Epithelial cell of proximal tubule (primary cell): ENCODE data around the gene FRMPD4. TPM values are rescaled to one million over a fixed set of nuclear protein-coding genes. Genes with fewer than 3 reads are reported as not detected.

Experiments used
- DNase-seq: peaks from one replicate; pipeline ENCODE4 v3.0.0-alpha.2; 2011; ENCODE audit warnings: low read depth
- H3K4me3 ChIP-seq: 2 replicates; pipeline ENCODE4 v1.5.1; 2011; ENCODE audit warnings: low read depth, mild to moderate bottlenecking, low read length
- total RNA-seq: library from RNA; depleted of rRNA; stranded (reverse); fragments of >200 nt; gene quantifications from 2 replicates; pipeline ENCODE4 v1.2.3, GENCODE V29; 2015
- TF ChIP-seq, protein P1 (sequence below): conservative IDR thresholded peaks from 2 replicates; pipeline ENCODE4 v1.5.1; 2012; ENCODE audit warnings: low read depth, mild to moderate bottlenecking, low read length

FRMPD4 gene
- total RNA-seq, 1 donor from 2014 or later, result 0.06 TPM

DNA sequence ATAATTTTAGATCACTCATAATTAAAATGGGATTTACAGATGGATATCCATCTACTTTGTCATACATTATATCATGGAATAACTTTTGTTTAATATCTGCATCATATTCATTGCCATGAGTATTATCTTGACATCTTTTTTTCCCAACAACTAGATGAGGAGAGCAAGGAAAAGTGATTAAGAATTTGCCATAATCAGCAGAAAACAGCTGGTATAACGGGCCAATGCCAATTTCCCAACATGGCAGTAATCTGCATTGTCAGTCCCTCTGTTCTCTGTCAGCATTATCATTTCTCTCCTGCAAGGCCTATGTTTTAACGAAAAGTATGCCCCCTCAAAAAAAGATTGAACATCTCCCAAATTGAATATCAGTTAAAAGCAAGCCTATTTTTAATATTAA, 314.0 kb downstream of the FRMPD4 start:
- H3K4me3 ChIP-seq, result no peak overlapping the region
- TF ChIP-seq, protein P1, sequence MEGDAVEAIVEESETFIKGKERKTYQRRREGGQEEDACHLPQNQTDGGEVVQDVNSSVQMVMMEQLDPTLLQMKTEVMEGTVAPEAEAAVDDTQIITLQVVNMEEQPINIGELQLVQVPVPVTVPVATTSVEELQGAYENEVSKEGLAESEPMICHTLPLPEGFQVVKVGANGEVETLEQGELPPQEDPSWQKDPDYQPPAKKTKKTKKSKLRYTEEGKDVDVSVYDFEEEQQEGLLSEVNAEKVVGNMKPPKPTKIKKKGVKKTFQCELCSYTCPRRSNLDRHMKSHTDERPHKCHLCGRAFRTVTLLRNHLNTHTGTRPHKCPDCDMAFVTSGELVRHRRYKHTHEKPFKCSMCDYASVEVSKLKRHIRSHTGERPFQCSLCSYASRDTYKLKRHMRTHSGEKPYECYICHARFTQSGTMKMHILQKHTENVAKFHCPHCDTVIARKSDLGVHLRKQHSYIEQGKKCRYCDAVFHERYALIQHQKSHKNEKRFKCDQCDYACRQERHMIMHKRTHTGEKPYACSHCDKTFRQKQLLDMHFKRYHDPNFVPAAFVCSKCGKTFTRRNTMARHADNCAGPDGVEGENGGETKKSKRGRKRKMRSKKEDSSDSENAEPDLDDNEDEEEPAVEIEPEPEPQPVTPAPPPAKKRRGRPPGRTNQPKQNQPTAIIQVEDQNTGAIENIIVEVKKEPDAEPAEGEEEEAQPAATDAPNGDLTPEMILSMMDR, result no peak
- no peak for DNase-seq

GRCh38 chrX:12460929-12461328, 322.7 kb downstream of the FRMPD4 start:
- no peak for DNase-seq
- H3K4me3 ChIP-seq, result no peak overlapping the region
- TF ChIP-seq, protein P1, result no peak

DNA sequence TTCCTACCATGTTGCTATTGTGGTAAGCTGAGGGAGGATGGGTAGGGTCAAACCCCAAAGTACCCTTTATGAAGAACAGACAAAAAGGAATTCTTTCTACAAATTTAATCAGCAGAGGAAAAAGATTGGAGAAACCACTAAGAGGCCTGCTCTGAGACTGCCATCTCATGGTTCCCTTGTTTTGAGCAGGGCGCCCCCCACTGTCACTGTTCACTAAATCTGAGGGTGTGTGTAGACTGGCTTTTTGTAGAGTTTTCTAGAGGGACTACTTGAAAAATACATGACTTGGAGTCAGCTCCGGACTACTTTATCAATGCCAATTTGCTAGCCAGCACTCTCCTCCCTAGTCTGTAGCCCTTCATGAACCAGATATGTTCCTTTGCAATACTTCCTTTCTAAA, 324.8 kb downstream of the FRMPD4 start:
- no peak for DNase-seq
- no peak overlapping the region for H3K4me3 ChIP-seq
- TF ChIP-seq, protein P1, result no peak

DNA sequence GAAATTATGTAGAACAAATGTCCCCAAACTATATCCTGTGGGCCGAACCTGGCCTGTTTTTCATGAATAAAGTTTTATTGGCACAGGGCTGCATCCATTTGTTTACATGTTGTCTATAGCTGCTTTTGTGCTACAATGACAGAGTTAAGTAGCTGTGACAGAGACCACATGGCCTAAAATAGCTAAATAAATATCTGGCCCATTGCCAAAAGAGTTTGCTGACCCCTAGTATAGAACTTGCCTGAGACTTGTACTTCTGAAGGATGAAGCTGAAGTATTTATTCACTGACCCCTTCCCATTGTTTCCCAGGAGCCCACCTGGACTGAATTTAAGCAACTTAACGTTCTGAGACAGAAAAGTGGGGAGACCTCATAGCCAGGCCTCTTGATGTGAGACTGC, 325.6 kb downstream of the FRMPD4 start:
- no peak overlapping the region for H3K4me3 ChIP-seq
- DNase-seq, result no peak
- TF ChIP-seq, protein P1, result no peak

DNA sequence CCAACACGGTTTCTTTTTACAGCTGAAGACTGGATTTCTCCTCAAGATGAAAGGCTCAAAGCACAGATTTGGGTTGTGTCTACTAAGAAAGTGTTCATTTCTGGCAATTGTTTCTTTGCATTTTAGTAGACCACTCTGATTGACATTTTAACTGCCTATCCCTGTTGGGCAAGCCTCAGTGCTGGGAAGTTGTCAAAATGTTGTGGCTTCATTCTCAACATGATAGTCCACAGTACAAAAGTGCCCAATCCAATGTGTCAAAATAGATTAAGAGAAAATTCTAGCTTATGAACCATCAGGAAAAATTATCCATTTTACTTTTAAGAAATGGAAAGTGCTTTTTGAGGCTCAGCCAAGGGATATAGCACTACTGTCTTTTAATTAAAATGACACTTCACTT, 329.0 kb downstream of the FRMPD4 start:
- H3K4me3 ChIP-seq, result no peak overlapping the region
- TF ChIP-seq, protein P1, result no peak

DNA sequence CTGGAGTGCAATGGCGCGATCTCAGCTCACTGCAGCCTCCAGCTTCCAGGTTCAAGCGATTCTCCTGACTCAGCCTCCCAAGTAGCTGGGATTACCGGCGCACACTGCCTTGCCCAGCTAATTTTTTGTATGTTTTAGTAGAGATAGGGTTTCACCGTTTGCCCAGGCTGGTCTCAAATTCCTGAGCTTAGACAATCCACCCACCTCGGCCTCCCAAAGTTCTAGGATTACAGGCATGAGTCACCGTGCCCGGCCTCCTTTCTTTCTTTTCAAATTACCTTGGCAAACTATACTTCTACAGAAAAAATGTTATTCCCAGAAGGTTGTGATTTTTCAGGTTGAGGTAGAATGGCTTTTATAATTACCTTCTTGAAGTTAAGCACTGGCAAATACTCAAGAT, 331.0 kb downstream of the FRMPD4 start:
- TF ChIP-seq, protein P1, result no peak
- no peak for DNase-seq
- no peak overlapping the region for H3K4me3 ChIP-seq

More for the DNA sequence above, 329.0 kb downstream of the FRMPD4 start:
- DNase-seq, result no peak

DNA sequence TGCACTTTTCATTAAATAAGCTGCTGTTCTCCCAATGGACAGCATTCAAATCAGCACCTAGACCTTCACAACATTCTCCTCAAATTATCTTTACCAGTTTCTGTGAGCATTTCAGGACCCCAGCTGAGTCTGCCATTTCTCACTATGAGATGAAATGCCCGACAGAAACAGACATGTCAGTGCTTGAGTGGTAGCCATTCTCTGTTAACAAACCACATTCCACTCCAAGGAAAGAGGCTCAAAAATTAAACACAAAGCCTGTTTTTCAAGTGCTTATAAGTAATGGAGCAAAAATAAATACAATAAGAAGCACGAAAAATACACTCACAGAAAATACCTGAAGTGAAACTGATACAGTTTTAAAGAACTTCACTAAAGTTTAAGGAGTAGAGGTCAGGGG, 332.8 kb downstream of the FRMPD4 start:
- TF ChIP-seq, protein P1, result no peak
- no peak for DNase-seq
- H3K4me3 ChIP-seq, result no peak overlapping the region
